ENCODE measurements around the gene ATRNL1.

- TF ChIP-seq, protein P1, sequence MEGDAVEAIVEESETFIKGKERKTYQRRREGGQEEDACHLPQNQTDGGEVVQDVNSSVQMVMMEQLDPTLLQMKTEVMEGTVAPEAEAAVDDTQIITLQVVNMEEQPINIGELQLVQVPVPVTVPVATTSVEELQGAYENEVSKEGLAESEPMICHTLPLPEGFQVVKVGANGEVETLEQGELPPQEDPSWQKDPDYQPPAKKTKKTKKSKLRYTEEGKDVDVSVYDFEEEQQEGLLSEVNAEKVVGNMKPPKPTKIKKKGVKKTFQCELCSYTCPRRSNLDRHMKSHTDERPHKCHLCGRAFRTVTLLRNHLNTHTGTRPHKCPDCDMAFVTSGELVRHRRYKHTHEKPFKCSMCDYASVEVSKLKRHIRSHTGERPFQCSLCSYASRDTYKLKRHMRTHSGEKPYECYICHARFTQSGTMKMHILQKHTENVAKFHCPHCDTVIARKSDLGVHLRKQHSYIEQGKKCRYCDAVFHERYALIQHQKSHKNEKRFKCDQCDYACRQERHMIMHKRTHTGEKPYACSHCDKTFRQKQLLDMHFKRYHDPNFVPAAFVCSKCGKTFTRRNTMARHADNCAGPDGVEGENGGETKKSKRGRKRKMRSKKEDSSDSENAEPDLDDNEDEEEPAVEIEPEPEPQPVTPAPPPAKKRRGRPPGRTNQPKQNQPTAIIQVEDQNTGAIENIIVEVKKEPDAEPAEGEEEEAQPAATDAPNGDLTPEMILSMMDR (IDR thresholded peaks at IDR 0.05), result no peak
- TF ChIP-seq POLR2AphosphoS5 (IDR thresholded peaks at IDR 0.05) (no peak), EP300 (IDR thresholded peaks at IDR 0.05) (no peak)
Measured at GRCh38 chr10:115936926-115937767, 844.0 kb downstream of the ATRNL1 start.
